Measurements from ENCODE around the gene MYO16.

Gene MYO16

GRCh38 chr13:108606424-108606823 is 23.0 kb upstream of the MYO16 start:
- no peak for DNase-seq (ENCODE audit: low read depth)
- no peak overlapping the region for H3K4me3 ChIP-seq (ENCODE audit: low read depth, low read length)
- TF ChIP-seq CTCF (IDR thresholded peaks at IDR 0.05; ENCODE audit: insufficient read depth, low read depth, low read length, missing control alignments), result no peak

GRCh38 chr13:108609353-108609752 is 20.1 kb upstream of the MYO16 start:
- H3K4me3 ChIP-seq (ENCODE audit: low read depth, low read length), result no peak overlapping the region
- peak; percentile 27 for TF ChIP-seq CTCF (IDR thresholded peaks at IDR 0.05; ENCODE audit: insufficient read depth, low read depth, low read length, missing control alignments)
- peak; percentile 6 for DNase-seq (ENCODE audit: low read depth)

- DNase-seq (ENCODE audit: low read depth), result no peak
- no peak overlapping the region for H3K4me3 ChIP-seq (ENCODE audit: low read depth, low read length)
- no peak for TF ChIP-seq CTCF (IDR thresholded peaks at IDR 0.05; ENCODE audit: insufficient read depth, low read depth, low read length, missing control alignments)
Measured at GRCh38 chr13:108610507-108610906, 18.9 kb upstream of the MYO16 start.

- no peak overlapping the region for H3K4me3 ChIP-seq (ENCODE audit: low read depth, low read length)
- TF ChIP-seq CTCF (IDR thresholded peaks at IDR 0.05; ENCODE audit: insufficient read depth, low read depth, low read length, missing control alignments), result no peak
- DNase-seq (ENCODE audit: low read depth), result no peak
Measured at GRCh38 chr13:108615241-108615640, 14.2 kb upstream of the MYO16 start.

GRCh38 chr13:108618233-108618632 is 11.2 kb upstream of the MYO16 start:
- H3K4me3 ChIP-seq (ENCODE audit: low read depth, low read length), result no peak overlapping the region
- no peak for TF ChIP-seq CTCF (IDR thresholded peaks at IDR 0.05; ENCODE audit: insufficient read depth, low read depth, low read length, missing control alignments)
- no peak for DNase-seq (ENCODE audit: low read depth)

- DNase-seq (ENCODE audit: low read depth), result no peak
- TF ChIP-seq CTCF (IDR thresholded peaks at IDR 0.05; ENCODE audit: insufficient read depth, low read depth, low read length, missing control alignments), result no peak
- H3K4me3 ChIP-seq (ENCODE audit: low read depth, low read length), result no peak overlapping the region
Measured at GRCh38 chr13:108621462-108621861, 7.9 kb upstream of the MYO16 start.

GRCh38 chr13:108624108-108624507 is 5.3 kb upstream of the MYO16 start:
- TF ChIP-seq CTCF (IDR thresholded peaks at IDR 0.05; ENCODE audit: insufficient read depth, low read depth, low read length, missing control alignments), result no peak
- no peak overlapping the region for H3K4me3 ChIP-seq (ENCODE audit: low read depth, low read length)
- DNase-seq (ENCODE audit: low read depth), result no peak
